GM10266 (cell line): ENCODE data around the gene AP4S1.
"Not testable (repeated sequence)": the region's sequence is repeated elsewhere in the genome, so short reads cannot be mapped to it uniquely, and the experiment has no call there.

Experiments
- DNase-seq: peaks from one replicate; pipeline ENCODE4 v3.0.0; 2012; ENCODE audit errors: extremely low spot score
- TF ChIP-seq, protein P1 (sequence below): IDR thresholded peaks from 2 replicates; pipeline ENCODE4 v1.5.1; 2012; ENCODE audit warnings: mild to moderate bottlenecking, low read depth; ENCODE audit not compliant: control insufficient read depth, insufficient read depth; ENCODE audit errors: missing control alignments

The AP4S1 gene

DNA sequence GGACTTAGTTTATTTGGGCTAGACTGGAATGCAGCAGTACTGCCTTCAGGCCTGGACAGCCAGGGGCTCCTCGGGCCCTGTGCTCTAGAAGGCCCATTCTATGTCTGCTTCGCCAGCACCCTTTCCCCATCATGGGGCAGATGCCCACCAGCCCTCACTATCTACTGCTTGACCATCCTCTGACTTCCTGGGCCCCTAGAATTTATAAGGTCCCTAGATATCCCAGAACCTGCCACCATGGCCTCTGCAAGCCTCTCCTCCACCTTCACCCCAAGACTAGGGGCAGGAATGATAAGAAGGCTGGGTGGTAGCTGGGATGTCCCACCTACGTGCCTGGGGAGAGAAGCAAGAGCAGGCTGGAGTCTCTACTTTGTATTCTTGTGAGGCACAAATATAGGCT is 59.6 kb downstream of the AP4S1 start:
- no peak for DNase-seq
- TF ChIP-seq, protein P1, sequence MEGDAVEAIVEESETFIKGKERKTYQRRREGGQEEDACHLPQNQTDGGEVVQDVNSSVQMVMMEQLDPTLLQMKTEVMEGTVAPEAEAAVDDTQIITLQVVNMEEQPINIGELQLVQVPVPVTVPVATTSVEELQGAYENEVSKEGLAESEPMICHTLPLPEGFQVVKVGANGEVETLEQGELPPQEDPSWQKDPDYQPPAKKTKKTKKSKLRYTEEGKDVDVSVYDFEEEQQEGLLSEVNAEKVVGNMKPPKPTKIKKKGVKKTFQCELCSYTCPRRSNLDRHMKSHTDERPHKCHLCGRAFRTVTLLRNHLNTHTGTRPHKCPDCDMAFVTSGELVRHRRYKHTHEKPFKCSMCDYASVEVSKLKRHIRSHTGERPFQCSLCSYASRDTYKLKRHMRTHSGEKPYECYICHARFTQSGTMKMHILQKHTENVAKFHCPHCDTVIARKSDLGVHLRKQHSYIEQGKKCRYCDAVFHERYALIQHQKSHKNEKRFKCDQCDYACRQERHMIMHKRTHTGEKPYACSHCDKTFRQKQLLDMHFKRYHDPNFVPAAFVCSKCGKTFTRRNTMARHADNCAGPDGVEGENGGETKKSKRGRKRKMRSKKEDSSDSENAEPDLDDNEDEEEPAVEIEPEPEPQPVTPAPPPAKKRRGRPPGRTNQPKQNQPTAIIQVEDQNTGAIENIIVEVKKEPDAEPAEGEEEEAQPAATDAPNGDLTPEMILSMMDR: no peak

DNA sequence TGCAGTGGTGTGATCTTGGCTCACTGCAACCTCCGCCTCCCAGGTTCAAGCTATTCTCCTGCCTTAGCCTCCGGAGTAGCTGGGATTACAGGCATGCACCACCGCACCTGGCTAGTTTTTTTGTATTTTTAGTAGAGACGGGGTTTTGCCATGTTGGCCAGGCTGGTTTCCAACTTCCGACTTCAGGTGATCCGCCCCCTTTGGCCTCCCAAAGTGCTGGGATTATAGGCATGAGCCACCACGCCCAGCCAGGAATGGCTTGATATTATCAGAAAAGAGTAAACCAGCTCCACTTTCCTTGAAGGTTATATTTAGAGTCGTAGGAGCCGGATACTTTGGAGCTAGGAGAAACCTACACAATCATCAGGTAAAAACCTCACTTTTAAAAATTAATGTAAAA is 61.0 kb downstream of the AP4S1 start:
- DNase-seq: not testable (repeated sequence)

DNA sequence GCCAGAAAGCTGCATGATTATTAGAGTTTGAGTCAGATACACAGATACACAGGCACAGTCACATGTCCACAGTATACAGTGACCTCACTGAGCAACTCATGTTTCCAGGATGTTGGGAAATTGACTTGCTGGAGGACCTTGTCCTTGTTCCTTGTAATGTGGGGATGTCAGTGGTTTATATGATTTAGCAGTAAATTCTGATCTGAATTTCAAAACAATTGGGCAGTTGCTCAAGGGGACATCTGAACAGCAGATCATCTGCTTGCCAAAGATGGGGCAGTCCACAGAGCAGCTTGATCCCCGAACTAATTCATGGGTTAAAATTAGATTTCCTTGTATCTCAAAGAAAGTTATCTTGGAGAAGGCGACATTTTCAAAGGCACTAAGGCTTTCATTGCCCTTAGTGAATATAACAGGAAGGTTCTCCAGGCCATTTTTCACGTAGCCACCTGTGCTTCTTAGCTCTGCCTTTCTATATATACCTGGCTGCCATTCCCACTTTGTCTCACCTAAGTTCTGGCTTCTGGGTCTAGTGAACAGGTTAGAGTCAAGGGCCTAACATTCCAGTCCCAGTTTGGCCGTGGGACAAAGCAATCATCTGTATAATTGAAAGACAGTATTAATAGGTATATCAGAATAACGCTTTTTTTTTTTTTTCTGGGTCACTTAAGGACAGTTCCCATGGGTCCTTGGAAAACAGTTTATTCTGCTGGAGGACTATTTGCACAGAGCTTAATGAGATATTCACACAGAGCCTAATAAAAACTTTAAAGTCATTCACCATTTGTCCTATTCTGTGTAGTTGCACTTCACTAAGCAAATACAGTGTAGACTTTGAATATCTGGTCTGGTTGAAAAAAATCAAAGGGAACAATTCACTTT is 65.7 kb downstream of the AP4S1 start:
- DNase-seq: no peak

DNA sequence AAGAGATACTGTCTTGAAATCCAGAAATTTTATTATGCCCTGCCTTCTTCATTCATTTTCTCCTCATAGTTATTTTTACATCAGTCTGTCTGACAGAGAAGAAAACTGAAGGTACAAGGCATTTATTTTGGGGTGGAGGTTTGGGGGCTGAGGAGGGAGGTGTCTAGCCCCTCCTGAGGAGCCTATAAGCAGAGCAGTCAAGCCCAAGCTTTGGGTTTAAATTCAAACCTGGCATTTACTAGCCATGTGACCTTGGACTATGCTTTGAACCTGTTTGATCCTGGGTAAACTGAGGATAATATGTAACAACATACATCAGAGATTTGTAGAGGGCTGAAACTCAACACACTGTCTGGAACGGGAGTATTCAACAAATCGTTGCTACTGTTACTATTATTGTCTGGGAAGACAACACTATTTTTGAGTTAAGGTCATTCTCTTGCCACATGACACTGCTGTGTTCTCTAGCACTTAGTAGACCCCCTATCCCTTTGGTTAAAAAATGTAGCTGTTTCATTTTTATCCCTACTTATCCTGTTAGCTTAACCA is 66.8 kb downstream of the AP4S1 start:
- TF ChIP-seq, protein P1: no peak
- DNase-seq: no peak

More for the DNA sequence above, 65.7 kb downstream of the AP4S1 start:
- TF ChIP-seq, protein P1: no peak

DNA sequence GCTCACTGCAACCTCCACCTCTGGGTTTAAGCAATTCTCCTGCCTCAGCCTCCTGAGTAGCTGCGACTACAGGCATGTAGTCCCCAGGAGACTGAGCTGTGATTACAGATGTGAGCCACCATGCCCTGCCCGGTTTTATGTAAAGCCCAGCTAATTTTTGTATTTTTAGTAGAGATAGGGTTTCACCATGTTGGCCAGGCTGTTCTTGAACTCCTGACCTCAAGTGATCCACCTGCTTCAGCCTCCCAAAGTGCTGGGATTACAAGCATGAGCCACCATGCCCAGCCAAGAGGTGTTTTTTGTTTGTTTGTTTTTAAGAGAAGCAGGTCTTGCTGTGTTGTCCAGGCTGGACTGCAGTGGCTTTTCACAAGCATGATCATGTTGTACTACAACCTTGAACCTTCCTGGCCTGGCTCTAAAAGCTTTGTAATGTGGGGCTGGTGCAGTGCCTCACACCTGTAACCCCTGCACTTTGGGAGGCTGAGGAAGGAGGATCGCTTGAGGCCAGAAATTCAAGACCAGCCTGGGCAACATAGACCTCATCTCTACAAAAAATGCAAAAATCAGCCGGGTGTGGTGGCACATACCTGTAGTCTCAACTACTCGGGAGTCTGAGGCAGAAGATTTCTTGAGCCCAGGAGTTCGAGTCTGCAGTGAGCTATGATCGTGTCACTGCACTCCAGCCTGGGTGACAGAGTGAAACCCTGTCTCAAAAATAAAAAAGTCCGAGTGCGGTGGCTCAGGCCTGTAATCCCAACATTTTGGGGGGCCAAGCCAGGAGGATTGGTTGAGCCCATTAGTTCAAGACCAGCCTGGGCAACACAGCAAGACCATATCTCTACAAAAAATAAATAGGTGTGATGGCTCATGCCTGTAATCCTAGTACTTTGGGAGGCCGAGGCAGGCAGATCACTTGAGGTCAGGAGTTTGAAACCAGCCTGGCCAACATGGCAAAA is 68.7 kb downstream of the AP4S1 start:
- DNase-seq: not testable (repeated sequence)

DNA sequence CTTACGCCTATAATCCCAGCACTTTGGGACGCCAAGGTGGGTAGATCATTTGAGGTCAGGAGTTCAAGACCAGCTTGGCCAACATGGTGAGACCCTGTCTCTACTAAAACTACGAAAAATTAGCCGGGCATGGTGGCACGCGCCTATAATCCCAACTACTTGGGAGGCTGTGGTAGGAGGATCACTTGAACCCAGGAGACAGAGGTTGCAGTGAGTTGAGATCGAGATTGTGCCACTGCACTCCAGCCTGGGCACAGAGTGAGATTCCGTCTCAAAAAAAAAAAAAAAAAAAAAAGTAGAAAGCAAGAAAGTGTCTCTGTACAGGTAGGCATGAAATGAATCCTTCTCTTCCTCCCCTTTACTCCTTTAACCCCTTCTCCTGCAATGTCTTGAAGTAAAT is 70.4 kb downstream of the AP4S1 start:
- DNase-seq: not testable (repeated sequence)

DNA sequence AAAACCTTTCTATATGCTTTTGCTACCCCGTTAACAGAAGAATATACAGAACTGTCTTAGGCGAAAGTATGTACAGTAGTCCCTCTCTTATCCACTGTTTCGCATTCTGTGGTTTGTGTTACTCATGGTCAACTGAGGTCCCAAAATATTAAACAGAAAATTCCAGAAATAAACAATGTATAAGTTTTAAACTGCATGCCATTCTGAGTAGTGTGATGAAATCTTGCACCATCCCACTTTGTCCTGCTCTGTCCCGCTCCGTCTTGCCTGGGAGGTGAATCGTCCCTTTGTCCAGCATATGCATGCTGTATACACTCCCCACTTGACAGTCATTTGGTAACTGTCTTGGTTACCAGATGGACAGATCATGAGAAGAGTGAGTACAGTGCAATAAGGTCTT is 70.8 kb downstream of the AP4S1 start:
- TF ChIP-seq, protein P1: no peak
- DNase-seq: no peak

DNA sequence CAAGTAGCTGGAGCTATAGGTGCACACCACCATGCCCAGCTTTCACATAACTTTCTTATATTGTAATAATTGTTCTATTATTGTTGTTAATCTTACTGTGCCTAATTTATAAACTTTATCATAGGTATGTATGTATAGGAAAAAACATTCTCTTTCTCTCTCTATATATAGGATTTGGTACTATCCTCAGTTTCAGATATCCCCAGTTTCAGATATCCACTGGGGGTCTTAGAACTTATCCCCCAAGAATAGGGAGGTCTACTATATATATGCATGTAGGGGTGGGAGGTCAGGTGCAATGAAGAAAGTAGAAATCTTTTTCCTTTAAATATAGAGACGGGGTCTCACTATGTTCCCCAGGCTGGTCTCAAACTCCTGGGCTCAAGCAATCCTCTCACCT is 71.6 kb downstream of the AP4S1 start:
- no peak for DNase-seq
- TF ChIP-seq, protein P1: no peak
